Stimulated activated CD8-positive, alpha-beta memory T cell treated with anti-CD3 and anti-CD28 coated beads, Interleukin-15, amount 100 ng/mL, for 48 hours (primary cell): ENCODE results near the gene EXOSC9.

Source experiments
- DNase-seq, 2 donors: peaks; one replicate each; pipeline ENCODE4 v3.0.0-alpha.2; 2020; ENCODE audit warnings: low read depth in 2 of 2

The EXOSC9 gene

GRCh38 chr4:121789455-121789854, 11.7 kb upstream of the EXOSC9 start:
- DNase-seq, result no peak

- no peak for DNase-seq
Observed at GRCh38 chr4:121789960-121790829, 10.9 kb upstream of the EXOSC9 start.

GRCh38 chr4:121790976-121791375, 10.1 kb upstream of the EXOSC9 start:
- no peak for DNase-seq

- DNase-seq, result no peak
Observed at GRCh38 chr4:121791481-121791880, 9.6 kb upstream of the EXOSC9 start.

- DNase-seq, result no peak
Observed at GRCh38 chr4:121792966-121793365, 8.2 kb upstream of the EXOSC9 start.

- no peak for DNase-seq
Observed at GRCh38 chr4:121794505-121795188, 6.5 kb upstream of the EXOSC9 start.

- no peak for DNase-seq
Observed at GRCh38 chr4:121796283-121796682, 4.8 kb upstream of the EXOSC9 start.

- DNase-seq, result no peak
Observed at GRCh38 chr4:121799208-121799823, 1.8 kb upstream of the EXOSC9 start.

- DNase-seq, result no peak
Observed at GRCh38 chr4:121799867-121800501, 1.1 kb upstream of the EXOSC9 start.

- no peak for DNase-seq
Observed at GRCh38 chr4:121800638-121800960, 524 bp upstream of the EXOSC9 start.

- DNase-seq, result no peak
Observed at GRCh38 chr4:121801715-121802075, 572 bp downstream of the EXOSC9 start.

GRCh38 chr4:121806411-121806810, 5.3 kb downstream of the EXOSC9 start:
- no peak for DNase-seq

- DNase-seq, result no peak
Observed at GRCh38 chr4:121811122-121811521, 10.0 kb downstream of the EXOSC9 start.

GRCh38 chr4:121814756-121815155, 13.6 kb downstream of the EXOSC9 start:
- no peak for DNase-seq

GRCh38 chr4:121817006-121817405, 15.9 kb downstream of the EXOSC9 start:
- DNase-seq, result no peak

- DNase-seq, result no peak
Observed at GRCh38 chr4:121817701-121818100, 16.6 kb downstream of the EXOSC9 start.

- DNase-seq, result no peak
Observed at GRCh38 chr4:121818215-121818614, 17.1 kb downstream of the EXOSC9 start.

- no peak for DNase-seq
Observed at GRCh38 chr4:121819216-121819965, 18.3 kb downstream of the EXOSC9 start.

- DNase-seq, result no peak
Observed at GRCh38 chr4:121822047-121822446, 20.9 kb downstream of the EXOSC9 start.

GRCh38 chr4:121822796-121823504, 21.8 kb downstream of the EXOSC9 start:
- peak in 1 of 2 donors; percentile 6 for DNase-seq
